GM12878 (cell line): ENCODE results near the gene SYT8. TPM values are rescaled to one million over a fixed set of nuclear protein-coding genes. Genes with fewer than 3 reads are reported as not detected.

Experiments used
- BACH1 ChIP-seq: fragments of 450-650 bp; IDR thresholded peaks from 2 replicates; pipeline ENCODE4 v1.6.1; 2017; ENCODE audit warnings: mild to moderate bottlenecking, borderline replicate concordance
- CBX3 ChIP-seq: fragments of 200-600 bp; sonication (generic); IDR thresholded peaks from 2 replicates; pipeline ENCODE4 v1.6.1; 2016; ENCODE audit warnings: low read depth, borderline replicate concordance
- CREM ChIP-seq: IDR thresholded peaks from 2 replicates; pipeline ENCODE4 v1.6.1; 2014; ENCODE audit warnings: antibody characterized with exemption, low read depth
- DPF2 ChIP-seq: fragments of 450-650 bp; IDR thresholded peaks from 2 replicates; pipeline ENCODE4 v1.6.1; 2017; ENCODE audit warnings: mild to moderate bottlenecking
- ETV6 ChIP-seq, 2 experiments: fragments of 450-650 bp in 1 of 2; IDR thresholded peaks in 1 of 2; conservative IDR thresholded peaks in 1 of 2; 2 replicates each; pipeline ENCODE4 v1.6.1; 2014; ENCODE audit warnings: antibody characterized with exemption in 1 of 2, borderline replicate concordance in 1 of 2, low read depth in 1 of 2, mild to moderate bottlenecking in 1 of 2, moderate library complexity in 1 of 2
- EZH2 ChIP-seq: IDR thresholded peaks from 2 replicates; pipeline ENCODE4 v1.6.1; 2012; ENCODE audit warnings: low read depth, mild to moderate bottlenecking, control low read depth, inconsistent platforms, low read length, borderline replicate concordance; ENCODE audit not compliant: control insufficient read depth
- HDAC2 ChIP-seq: fragments of 200-600 bp; sonication (generic); IDR thresholded peaks from 2 replicates; pipeline ENCODE4 v1.6.1; 2017
- HDGF ChIP-seq: fragments of 450-650 bp; IDR thresholded peaks from 2 replicates; pipeline ENCODE4 v1.6.1; 2016; ENCODE audit warnings: antibody characterized with exemption
- IKZF2 ChIP-seq, 2 experiments: fragments of 450-650 bp; IDR thresholded peaks; 2 replicates each; pipeline ENCODE4 v1.6.1; 2017; ENCODE audit warnings: mild to moderate bottlenecking in 2 of 2, moderate library complexity in 2 of 2
- KAT2A ChIP-seq: conservative IDR thresholded peaks from 2 replicates; pipeline ENCODE4 v1.6.1; 2011; ENCODE audit warnings: low read depth, low read length; ENCODE audit not compliant: control insufficient read depth
- KLF5 ChIP-seq: fragments of 450-650 bp; IDR thresholded peaks from 2 replicates; pipeline ENCODE4 v1.6.1; 2014; ENCODE audit warnings: mild to moderate bottlenecking; ENCODE audit not compliant: partially characterized antibody
- MEF2A ChIP-seq: IDR thresholded peaks from 2 replicates; pipeline ENCODE4 v1.6.1; 2011; ENCODE audit warnings: low read depth, mild to moderate bottlenecking, low read length, moderate library complexity; ENCODE audit not compliant: insufficient read depth
- MEF2B ChIP-seq: fragments of 450-650 bp; IDR thresholded peaks from 2 replicates; pipeline ENCODE4 v1.6.1; 2018; ENCODE audit warnings: mild to moderate bottlenecking, moderate library complexity; ENCODE audit not compliant: partially characterized antibody, poor library complexity, severe bottlenecking
- NFXL1 ChIP-seq: fragments of 450-650 bp; IDR thresholded peaks from 2 replicates; pipeline ENCODE4 v1.6.1; 2017; ENCODE audit warnings: antibody characterized with exemption, mild to moderate bottlenecking, borderline replicate concordance
- NKRF ChIP-seq: fragments of 450-650 bp; conservative IDR thresholded peaks from 2 replicates; pipeline ENCODE4 v1.6.1; 2017; ENCODE audit warnings: mild to moderate bottlenecking, moderate library complexity
- NR2C1 ChIP-seq: fragments of 450-650 bp; IDR thresholded peaks from 2 replicates; pipeline ENCODE4 v1.6.1; 2017; ENCODE audit warnings: antibody characterized with exemption, mild to moderate bottlenecking, moderate library complexity
- NR2F1 ChIP-seq: fragments of 450-650 bp; conservative IDR thresholded peaks from 2 replicates; pipeline ENCODE4 v1.6.1; 2017; ENCODE audit warnings: mild to moderate bottlenecking
- POLR2AphosphoS5 ChIP-seq: IDR thresholded peaks from 2 replicates; pipeline ENCODE4 v1.6.1; 2011; ENCODE audit warnings: mild to moderate bottlenecking, low read length, inconsistent platforms
- RELA ChIP-seq: fragments of 450-650 bp; IDR thresholded peaks from 2 replicates; pipeline ENCODE4 v1.8.0; 2014; ENCODE audit warnings: borderline replicate concordance; ENCODE audit not compliant: partially characterized antibody
- SP1 ChIP-seq: IDR thresholded peaks from one replicate; pipeline ENCODE4 v1.6.1; 2011; ENCODE audit warnings: low read depth, low read length
- SREBF1 ChIP-seq: IDR thresholded peaks from 2 replicates; pipeline ENCODE4 v1.6.1; 2012; ENCODE audit warnings: mild to moderate bottlenecking, low read length
- YBX1 ChIP-seq: fragments of 450-650 bp; IDR thresholded peaks from 2 replicates; pipeline ENCODE4 v1.6.1; 2016; ENCODE audit warnings: antibody characterized with exemption
- ZZZ3 ChIP-seq: IDR thresholded peaks from 2 replicates; pipeline ENCODE4 v1.6.1; 2011; ENCODE audit warnings: low read depth; ENCODE audit not compliant: control insufficient read depth, insufficient read length
- polyA plus RNA-seq, 11 experiments: library from polyadenylated mRNA; depleted of rRNA in 4 of 11; unstranded in 6 of 11; stranded (reverse) in 5 of 11; fragments of >200 nt; fragmentation: Nextera tagmentation in 4 of 11; fragmentation: Illumina TruSeq in 1 of 11; extraction: Ambion mirVana in 4 of 11; extraction: Trizol in 1 of 11; gene quantifications; 1 replicate in 1 of 11; 2 replicates in 10 of 11; pipeline versions ENCODE4 v1.2.1 to v1.2.3, GENCODE V29; 2011 to 2016; ENCODE audit warnings: inconsistent platforms in 2 of 11, missing spikeins in 2 of 11, low read depth in 1 of 11
- total RNA-seq, 4 experiments: library from RNA; depleted of rRNA in 3 of 4; stranded (reverse); fragments of >200 nt in 3 of 4; fragmentation: Illumina TruSeq in 1 of 4; extraction: Trizol in 1 of 4; gene quantifications; 2 replicates each; pipeline versions ENCODE4 v1.2.1 to v1.2.3, GENCODE V29; 2013 to 2021
- TF ChIP-seq, protein P1 (sequence below): IDR thresholded peaks from 2 replicates; pipeline ENCODE4 v1.6.1; 2011; ENCODE audit warnings: borderline replicate concordance, low read depth, mild to moderate bottlenecking, moderate library complexity, mixed read lengths, low read length; ENCODE audit not compliant: insufficient read depth; ENCODE audit errors: extremely low read length
- TF ChIP-seq, protein P2 (sequence below): fragments of 450-650 bp; IDR thresholded peaks from 2 replicates; pipeline ENCODE4 v1.6.1; 2016; ENCODE audit warnings: mild to moderate bottlenecking

The SYT8 gene
- total and polyA plus RNA-seq, 10 of the 15 experiments (the other 5 are each of a cell fraction or from before 2014, with no cell fraction given): 0.44 TPM; not detected in 9

DNA sequence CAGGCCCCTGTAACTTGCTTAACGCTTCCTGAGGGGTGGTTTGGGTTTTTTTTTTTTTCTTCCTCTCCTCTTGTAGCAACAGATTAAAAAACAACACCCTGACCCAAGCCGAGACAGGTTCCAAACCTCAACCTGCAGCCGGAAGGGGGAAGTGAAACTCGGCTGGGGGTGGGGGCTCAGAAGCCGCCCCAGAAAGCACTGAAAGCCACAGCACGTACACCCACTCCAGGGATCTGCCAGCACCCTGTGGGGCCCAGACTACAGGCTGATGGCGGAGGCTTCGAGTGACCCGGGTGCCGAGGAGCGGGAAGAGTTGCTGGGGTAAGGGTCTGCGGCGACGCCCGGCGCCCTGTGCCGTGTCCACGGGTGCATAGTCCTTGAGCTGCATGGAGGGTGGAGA, 18.1 kb downstream of the SYT8 start, which contains the start of gene LSP1 (continued):
- TF ChIP-seq MEF2B: peak; percentile 81
- TF ChIP-seq RELA: peak; percentile 85
- peak; percentile 97 to 98 for TF ChIP-seq IKZF2 (IDR thresholded peaks at IDR 0.05)
- TF ChIP-seq, protein P1, sequence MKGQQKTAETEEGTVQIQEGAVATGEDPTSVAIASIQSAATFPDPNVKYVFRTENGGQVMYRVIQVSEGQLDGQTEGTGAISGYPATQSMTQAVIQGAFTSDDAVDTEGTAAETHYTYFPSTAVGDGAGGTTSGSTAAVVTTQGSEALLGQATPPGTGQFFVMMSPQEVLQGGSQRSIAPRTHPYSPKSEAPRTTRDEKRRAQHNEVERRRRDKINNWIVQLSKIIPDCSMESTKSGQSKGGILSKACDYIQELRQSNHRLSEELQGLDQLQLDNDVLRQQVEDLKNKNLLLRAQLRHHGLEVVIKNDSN: no peak
- peak; percentile 93 for TF ChIP-seq CREM
- TF ChIP-seq, protein P2, sequence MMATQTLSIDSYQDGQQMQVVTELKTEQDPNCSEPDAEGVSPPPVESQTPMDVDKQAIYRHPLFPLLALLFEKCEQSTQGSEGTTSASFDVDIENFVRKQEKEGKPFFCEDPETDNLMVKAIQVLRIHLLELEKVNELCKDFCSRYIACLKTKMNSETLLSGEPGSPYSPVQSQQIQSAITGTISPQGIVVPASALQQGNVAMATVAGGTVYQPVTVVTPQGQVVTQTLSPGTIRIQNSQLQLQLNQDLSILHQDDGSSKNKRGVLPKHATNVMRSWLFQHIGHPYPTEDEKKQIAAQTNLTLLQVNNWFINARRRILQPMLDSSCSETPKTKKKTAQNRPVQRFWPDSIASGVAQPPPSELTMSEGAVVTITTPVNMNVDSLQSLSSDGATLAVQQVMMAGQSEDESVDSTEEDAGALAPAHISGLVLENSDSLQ: 0 out of 2 replicates have a peak, but pooled peaks have one; percentile 28
- TF ChIP-seq NFXL1: no peak
- TF ChIP-seq NR2F1: peak; percentile 84
- TF ChIP-seq NKRF: no peak; the same call in 1 of the 2 replicates
- no peak; the same call in 1 of the 2 replicates for TF ChIP-seq SREBF1
- TF ChIP-seq ETV6 (conservative IDR thresholded peaks at IDR 0.05 in 1 of 2, IDR thresholded peaks at IDR 0.05 in 1 of 2; ENCODE audit: borderline replicate concordance in 1 of 2, low read depth in 1 of 2): peak in 1 of 2 experiments; percentile 97; a peak in 2 of 4 replicates
- peak; percentile 92 for TF ChIP-seq KLF5
- no peak; the same call in 1 of the 2 replicates for TF ChIP-seq HDAC2
- TF ChIP-seq HDGF: no peak
- TF ChIP-seq BACH1: peak; percentile 87; the same call in 1 of the 2 replicates
- peak; percentile 92 for TF ChIP-seq SP1
- TF ChIP-seq NR2C1: no peak; the same call in 1 of the 2 replicates
- peak; percentile 94 for TF ChIP-seq POLR2AphosphoS5
- TF ChIP-seq EZH2: no peak
- no peak for TF ChIP-seq CBX3
- TF ChIP-seq ZZZ3: no peak
- TF ChIP-seq DPF2: peak; percentile 99
- no peak for TF ChIP-seq KAT2A
- TF ChIP-seq MEF2A: peak; percentile 92
- no peak for TF ChIP-seq YBX1
